NCI-H1694 treated with DMSO at 0.1 percent for 48 hours (cell line): Measurements from ENCODE around the gene GUCY2C.

Source experiments
- DNase-seq: peaks from one replicate; lab custom pipeline; 2025; lab: John Stamatoyannopoulos, UW

GUCY2C gene

DNA sequence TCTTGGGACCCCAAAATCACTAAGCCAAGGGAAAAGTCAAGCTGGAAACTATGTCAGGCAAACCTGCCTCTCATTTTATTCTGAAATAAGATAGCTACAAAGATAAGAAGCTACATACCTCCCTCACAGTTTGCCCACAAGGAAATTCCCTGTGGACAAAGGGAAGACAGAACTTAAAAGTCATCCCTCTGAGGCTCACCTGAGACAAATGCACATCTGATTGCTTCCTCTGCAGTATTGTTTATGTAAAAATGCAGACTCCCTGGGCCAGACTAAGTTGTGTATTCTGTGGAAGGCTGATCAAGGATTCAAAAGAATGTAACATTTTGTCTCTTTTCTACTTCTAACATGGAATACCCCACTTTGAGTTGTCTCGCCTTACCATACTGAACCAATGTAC is 126.2 kb downstream of the GUCY2C start:
- no peak for DNase-seq

DNA sequence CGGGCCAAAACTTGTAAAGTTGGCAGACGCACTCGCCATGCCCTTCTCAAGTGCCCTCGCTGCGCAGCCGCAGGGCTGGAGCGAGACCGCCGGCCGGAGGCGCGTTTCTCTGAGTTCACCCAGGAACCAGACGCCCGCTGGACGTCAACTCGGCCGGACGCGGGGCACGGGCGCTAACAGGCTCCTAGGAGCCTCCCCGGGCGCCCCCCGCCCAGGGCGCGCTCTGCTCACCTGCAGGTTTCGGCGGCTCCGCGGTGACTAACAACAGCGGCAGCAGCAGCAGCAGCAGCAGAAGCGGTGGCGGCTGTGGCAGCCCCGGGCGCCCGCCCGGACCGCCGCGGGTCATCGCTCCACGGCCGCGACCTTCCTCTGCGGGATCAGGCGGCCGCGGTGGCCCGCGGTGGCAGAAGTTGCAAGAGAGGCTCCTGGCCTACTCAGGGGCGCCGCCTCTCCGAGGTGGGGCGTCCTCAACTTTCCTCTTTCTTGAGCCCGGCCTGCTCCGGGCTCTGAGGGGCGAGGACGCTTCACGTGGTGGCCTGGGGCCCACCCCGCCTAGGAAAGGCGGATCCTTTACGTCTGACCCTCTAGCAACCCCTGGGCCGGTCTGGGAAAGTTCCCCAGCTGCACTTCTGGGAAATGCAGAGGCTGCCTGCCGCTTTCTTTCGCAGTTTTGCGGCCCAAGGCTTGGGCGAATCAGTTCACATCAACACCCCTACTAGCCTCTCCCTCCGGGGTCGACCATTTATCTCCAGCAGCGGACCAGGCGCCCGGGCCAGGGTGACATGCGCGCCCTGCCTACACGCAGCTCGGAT is 128.8 kb downstream of the GUCY2C start, which contains the start of gene PLBD1:
Gene PLBD1, minus strand, starts transcription at position 533 of the 812 bp plus-strand sequence. Its CDS starts 187 bp downstream, at position 346.
- no peak for DNase-seq

DNA sequence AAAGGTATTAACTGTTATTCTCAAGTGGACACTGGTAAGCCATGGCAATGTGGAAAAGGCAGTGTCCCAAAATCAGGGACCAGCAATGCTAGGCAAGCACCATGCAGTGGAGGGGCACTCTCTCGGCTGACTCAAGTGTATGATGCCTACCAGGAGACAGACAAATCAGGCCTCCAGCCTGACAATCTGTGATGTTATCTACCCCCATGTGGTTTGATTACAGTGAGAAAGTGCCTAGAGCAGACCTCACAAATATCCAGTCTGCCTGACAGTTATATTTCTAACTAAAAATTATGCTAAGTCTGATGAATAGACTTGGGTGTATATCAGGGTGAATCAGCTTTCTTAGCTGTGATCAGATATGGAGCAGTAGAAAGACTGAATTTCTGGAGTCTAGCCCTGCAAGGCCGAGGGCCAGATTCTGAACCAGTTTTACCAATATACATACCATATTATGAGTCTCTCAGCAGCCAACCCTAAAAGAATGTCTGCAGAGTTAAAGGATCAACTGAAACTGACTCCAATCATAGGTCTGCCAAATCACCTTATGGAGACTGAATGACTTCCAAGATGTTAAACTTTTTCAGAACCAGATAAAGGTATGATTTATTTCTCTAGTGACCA is 132.0 kb downstream of the GUCY2C start:
- DNase-seq, result no peak

DNA sequence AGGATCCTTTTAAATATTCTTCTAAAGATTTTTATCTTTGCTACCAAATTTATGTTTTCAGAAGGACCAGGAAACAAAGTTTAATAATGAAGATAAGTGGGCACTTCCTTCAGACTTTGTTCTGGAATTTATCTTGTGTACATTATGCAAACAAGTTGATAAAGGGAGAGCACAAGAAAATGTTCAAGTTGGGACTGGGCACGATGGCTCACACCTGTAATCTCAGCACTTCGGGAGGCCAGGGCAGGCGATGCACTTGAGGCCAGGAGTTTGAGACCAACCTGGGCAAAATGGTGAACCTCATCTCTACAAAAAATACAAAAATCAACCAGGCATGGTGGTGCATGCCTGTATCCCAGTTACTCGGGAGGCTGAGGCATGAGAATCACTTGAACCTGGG is 133.4 kb downstream of the GUCY2C start:
- DNase-seq, result no peak
